Nephron (organoid): Measurements from ENCODE around the gene RGSL1.

Experiments used
- H3K27ac Mint-ChIP-seq, 3 experiments: 2 replicates each; pipeline ENCODE4 v1.8.0; 2020; ENCODE audit warnings: mixed read lengths in 3 of 3, mild to moderate bottlenecking in 2 of 3, moderate library complexity in 1 of 3
- H3K27me3 Mint-ChIP-seq: 2 replicates; pipeline ENCODE4 v1.8.0; 2021; ENCODE audit warnings: low read depth, mild to moderate bottlenecking, moderate library complexity, mixed read lengths
- H3K36me3 Mint-ChIP-seq: 2 replicates; pipeline ENCODE4 v1.8.0; 2020; ENCODE audit warnings: low read depth, mixed read lengths
- H3K4me1 Mint-ChIP-seq: 2 replicates; pipeline ENCODE4 v1.8.0; 2020; ENCODE audit warnings: mixed read lengths
- H3K4me3 Mint-ChIP-seq, 3 experiments: 2 replicates each; pipeline ENCODE4 v1.8.0; 2020; ENCODE audit warnings: mild to moderate bottlenecking in 3 of 3, mixed read lengths in 3 of 3, moderate library complexity in 2 of 3
- H3K9me3 Mint-ChIP-seq: 2 replicates; pipeline ENCODE4 v1.8.0; 2020; ENCODE audit warnings: mixed read lengths
- TF ChIP-seq, protein P1 (sequence below), 3 experiments: fragments of 200-600 bp; sonication (generic); IDR thresholded peaks; one replicate each; pipeline ENCODE4 v1.5.0; 2021; ENCODE audit warnings: antibody characterized with exemption in 3 of 3; ENCODE audit not compliant: unreplicated experiment in 3 of 3

Gene RGSL1

DNA sequence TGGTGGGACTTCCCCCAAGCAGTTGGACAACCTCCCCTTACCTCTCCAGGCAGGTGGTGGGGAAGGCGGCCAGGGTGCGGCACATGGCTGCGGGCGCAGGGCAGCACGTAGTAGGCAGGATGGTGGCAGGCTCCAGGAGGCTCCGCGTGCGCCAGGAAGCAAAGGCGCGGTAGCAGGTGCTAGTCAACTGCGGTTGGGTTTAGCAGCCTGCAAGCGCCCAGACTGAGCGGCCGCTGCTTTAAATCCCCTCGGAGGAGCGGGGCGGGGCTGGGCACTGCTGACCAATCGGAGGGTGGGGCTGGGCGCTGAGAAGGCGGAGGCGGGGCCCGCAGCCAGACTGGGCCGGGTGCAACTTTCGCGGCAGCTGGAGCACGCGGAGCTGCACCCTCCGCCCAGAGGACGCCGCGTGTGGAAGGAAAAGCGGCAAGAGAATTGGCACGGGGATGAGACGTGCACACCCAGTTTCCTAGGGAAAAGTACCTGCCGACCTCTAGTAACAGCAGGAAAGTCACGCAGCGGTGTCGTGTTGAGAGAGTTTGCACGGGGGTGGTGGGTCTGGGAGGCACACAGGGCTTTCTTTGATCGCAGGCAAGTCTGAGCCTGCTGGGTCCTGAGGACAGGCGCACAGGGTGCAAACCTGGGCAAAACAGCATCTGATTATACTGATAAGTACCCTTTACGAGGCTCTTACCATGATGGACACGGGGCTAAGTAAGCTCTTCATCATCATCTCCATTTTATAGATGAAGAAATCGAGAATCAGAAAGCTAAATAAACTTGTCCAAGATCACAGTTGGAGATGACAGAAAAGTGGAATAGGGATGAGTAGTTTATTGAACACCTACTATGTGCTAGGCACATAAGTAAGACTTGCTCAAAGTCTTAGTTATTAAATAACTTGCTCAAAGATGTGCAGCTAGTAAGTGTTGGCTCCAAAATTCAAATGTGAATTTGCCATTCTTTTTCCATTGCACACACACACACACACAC lies 154.5 kb downstream of the RGSL1 start, which contains the start of gene RGS16:
TSS of gene RGS16 (minus strand) at position 215 of the 990 bp plus-strand sequence. CDS start at position 85, 130 bp downstream.
- TF ChIP-seq, protein P1, sequence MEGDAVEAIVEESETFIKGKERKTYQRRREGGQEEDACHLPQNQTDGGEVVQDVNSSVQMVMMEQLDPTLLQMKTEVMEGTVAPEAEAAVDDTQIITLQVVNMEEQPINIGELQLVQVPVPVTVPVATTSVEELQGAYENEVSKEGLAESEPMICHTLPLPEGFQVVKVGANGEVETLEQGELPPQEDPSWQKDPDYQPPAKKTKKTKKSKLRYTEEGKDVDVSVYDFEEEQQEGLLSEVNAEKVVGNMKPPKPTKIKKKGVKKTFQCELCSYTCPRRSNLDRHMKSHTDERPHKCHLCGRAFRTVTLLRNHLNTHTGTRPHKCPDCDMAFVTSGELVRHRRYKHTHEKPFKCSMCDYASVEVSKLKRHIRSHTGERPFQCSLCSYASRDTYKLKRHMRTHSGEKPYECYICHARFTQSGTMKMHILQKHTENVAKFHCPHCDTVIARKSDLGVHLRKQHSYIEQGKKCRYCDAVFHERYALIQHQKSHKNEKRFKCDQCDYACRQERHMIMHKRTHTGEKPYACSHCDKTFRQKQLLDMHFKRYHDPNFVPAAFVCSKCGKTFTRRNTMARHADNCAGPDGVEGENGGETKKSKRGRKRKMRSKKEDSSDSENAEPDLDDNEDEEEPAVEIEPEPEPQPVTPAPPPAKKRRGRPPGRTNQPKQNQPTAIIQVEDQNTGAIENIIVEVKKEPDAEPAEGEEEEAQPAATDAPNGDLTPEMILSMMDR (IDR thresholded peaks at IDR 0.05; ENCODE audit: unreplicated experiment in 3 of 3): no peak
- H3K4me3 Mint-ChIP-seq: no peak within 1 kb of the TSS
- peaks cover 15% of the 10 kb centered on the region for H3K4me1 Mint-ChIP-seq

DNA sequence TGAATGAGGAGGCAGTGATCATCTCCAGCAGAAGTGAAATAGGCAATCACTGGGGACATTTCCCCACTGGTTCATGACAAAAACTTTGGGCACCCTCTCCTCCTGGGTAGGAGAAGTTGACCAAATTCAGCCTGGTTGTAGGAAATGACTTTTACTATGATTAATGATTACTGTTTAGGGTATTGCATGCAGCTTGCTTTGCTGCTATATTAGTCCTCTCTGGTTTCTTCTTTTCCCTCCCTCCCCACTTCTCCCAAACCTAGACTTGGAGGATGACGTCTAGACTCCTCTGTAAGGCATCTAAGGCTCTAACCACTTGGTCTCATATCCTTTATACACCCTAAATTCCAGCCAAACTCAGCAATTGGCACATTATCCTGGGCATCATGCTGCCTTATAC lies 157.6 kb downstream of the RGSL1 start:
- no peak overlapping the region for H3K4me3 Mint-ChIP-seq
- H3K9me3 Mint-ChIP-seq: no peaks in the 10 kb centered on the region
- no peaks in the 10 kb centered on the region for H3K36me3 Mint-ChIP-seq
- TF ChIP-seq, protein P1 (IDR thresholded peaks at IDR 0.05; ENCODE audit: unreplicated experiment in 3 of 3): no peak
- peaks cover 37% of the 10 kb centered on the region for H3K27me3 Mint-ChIP-seq
- H3K27ac Mint-ChIP-seq: no peak overlapping the region
- H3K4me1 Mint-ChIP-seq: peaks cover 42% of the 10 kb centered on the region

More for the DNA sequence above, 154.5 kb downstream of the RGSL1 start, which contains the start of gene RGS16:
- H3K36me3 Mint-ChIP-seq: no peaks in the 10 kb centered on the region
- peaks cover 30% of the 10 kb centered on the region for H3K27me3 Mint-ChIP-seq
- no peak within 1 kb of the TSS for H3K27ac Mint-ChIP-seq
- H3K9me3 Mint-ChIP-seq: no peaks in the 10 kb centered on the region

DNA sequence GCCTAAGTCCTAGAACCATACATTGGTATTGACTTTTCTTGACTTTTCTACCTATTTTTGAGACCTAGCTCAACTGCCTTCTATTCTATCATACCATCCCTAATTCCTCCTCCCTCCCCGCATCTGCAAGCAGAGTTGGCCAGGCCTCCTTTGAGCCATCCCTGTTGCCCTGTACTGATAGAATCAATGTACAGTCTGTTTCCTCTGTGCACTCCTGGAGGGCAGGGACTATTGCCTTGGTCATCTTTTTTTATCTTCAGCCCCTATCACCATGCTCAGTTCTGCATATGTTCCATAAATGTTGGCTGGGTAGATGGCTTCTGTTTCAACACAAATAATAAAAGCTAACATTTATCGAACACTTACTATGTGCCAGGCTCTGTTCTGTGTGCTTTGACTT lies 158.3 kb downstream of the RGSL1 start:
- H3K36me3 Mint-ChIP-seq: no peaks in the 10 kb centered on the region
- H3K27me3 Mint-ChIP-seq: peaks cover 37% of the 10 kb centered on the region
- H3K9me3 Mint-ChIP-seq: no peaks in the 10 kb centered on the region
- H3K4me3 Mint-ChIP-seq: no peak overlapping the region
- TF ChIP-seq, protein P1 (IDR thresholded peaks at IDR 0.05; ENCODE audit: unreplicated experiment in 3 of 3): no peak
- H3K27ac Mint-ChIP-seq: no peak overlapping the region
- peaks cover 47% of the 10 kb centered on the region for H3K4me1 Mint-ChIP-seq

DNA sequence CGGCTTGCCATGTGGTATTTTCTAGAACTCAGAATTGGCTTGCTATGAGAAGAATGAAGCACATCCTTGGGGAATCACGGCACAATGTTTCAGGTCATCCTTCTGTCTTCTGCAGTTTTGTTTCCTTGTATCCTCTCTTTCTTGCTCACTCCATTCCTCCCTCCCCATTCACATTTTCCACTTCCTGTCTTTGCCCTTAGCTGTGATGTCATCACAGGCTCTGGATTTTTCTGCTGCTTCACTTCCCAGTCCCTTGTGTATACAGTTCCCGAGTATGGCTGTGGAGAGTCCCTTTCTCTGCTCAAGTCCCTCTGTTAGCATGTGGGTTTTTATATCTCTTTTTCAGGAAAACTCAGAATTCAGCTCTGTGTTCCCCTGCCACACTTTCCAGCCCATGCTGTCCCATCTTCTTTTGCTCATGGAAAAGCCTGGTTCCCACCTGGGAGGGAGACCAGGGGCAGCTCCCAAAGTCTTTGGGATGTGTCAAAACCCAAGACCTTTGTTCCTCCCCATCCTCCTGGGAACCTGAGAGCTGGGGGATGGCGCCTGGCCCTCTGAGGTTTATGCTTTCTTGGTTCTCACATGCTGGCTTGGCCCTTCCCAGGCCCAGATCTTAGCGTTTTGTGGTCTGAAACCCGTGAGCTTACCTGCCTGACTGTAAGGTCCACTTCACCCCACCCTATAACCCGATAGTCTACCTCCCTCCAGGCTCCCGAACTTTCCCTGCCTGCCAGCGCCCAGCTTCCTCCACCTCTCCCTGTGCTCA lies 159.1 kb downstream of the RGSL1 start:
- Mint-ChIP-seq H3K27me3 (peaks cover 31% of the 10 kb centered on the region), H3K27ac (no peak overlapping the region), H3K9me3 (no peaks in the 10 kb centered on the region), H3K4me3 (no peak overlapping the region), H3K36me3 (no peaks in the 10 kb centered on the region), H3K4me1 (peaks cover 55% of the 10 kb centered on the region)
- TF ChIP-seq, protein P1 (IDR thresholded peaks at IDR 0.05; ENCODE audit: unreplicated experiment in 3 of 3): no peak
